ENCODE data around the gene SGCA. TPM values are rescaled to one million over a fixed set of nuclear protein-coding genes. Genes with fewer than 3 reads are reported as not detected.

Gene SGCA
- total and polyA plus RNA-seq, 10 of the 15 experiments (the other 5 are each of a cell fraction or from before 2014, with no cell fraction given): 0.13 to 2.2 (median 0.50) TPM; not detected in 2

GRCh38 chr17:50200457-50201275, 34.9 kb downstream of the SGCA start (continued):
- TF ChIP-seq DPF2 (IDR thresholded peaks at IDR 0.05) (peak; percentile 73), CBX5 (IDR thresholded peaks at IDR 0.05; ENCODE audit: low read depth) (no peak), YY1 (IDR thresholded peaks at IDR 0.05; ENCODE audit: low read depth, low read length) (peak; percentile 48; the same call in 1 of the 2 replicates), IRF5 (IDR thresholded peaks at IDR 0.05; ENCODE audit: borderline replicate concordance) (no peak), ATF7 (IDR thresholded peaks at IDR 0.05; ENCODE audit: low read depth) (peak; percentile 21; the same call in 1 of the 2 replicates), CTCF (IDR thresholded peaks at IDR 0.05 in 2 of 3, conservative IDR thresholded peaks at IDR 0.05 in 1 of 3; ENCODE audit: control insufficient read depth in 2 of 3, extremely low read depth in 1 of 3, insufficient read depth in 1 of 3, low read depth in 3 of 3, low read length in 3 of 3) (peak; percentile 70 to 99 (median 92)), NFYB (IDR thresholded peaks at IDR 0.05; ENCODE audit: insufficient read depth, low read depth, low read length) (no peak), POLR2A (IDR thresholded peaks at IDR 0.05; ENCODE audit: low read depth, low read length) (no peak), RELA (IDR thresholded peaks at IDR 0.05; ENCODE audit: borderline replicate concordance, partially characterized antibody) (no peak), MYB (IDR thresholded peaks at IDR 0.05; ENCODE audit: borderline replicate concordance, low read depth, low read length) (no peak), ATF2 (IDR thresholded peaks at IDR 0.05; ENCODE audit: low read length) (no peak), TARDBP (IDR thresholded peaks at IDR 0.05; ENCODE audit: borderline replicate concordance) (no peak), BRCA1 (IDR thresholded peaks at IDR 0.05; ENCODE audit: low read depth, low read length) (no peak), SREBF1 (IDR thresholded peaks at IDR 0.05; ENCODE audit: low read length) (no peak), SMC3 (IDR thresholded peaks at IDR 0.05; ENCODE audit: borderline replicate concordance, low read length) (peak; percentile 92), YBX1 (IDR thresholded peaks at IDR 0.05) (no peak), CREB1 (IDR thresholded peaks at IDR 0.05; ENCODE audit: low read depth) (peak; percentile 42; the same call in 1 of the 2 replicates), NKRF (conservative IDR thresholded peaks at IDR 0.05) (0 out of 2 replicates have a peak, but pooled peaks have one; percentile 22), RAD51 (IDR thresholded peaks at IDR 0.05) (no peak), WRNIP1 (IDR thresholded peaks at IDR 0.05; ENCODE audit: borderline replicate concordance, low read depth, low read length) (no peak), HDAC2 (IDR thresholded peaks at IDR 0.05) (no peak), ZZZ3 (IDR thresholded peaks at IDR 0.05; ENCODE audit: control insufficient read depth, insufficient read length, low read depth) (no peak), NFYA (IDR thresholded peaks at IDR 0.05; ENCODE audit: borderline replicate concordance, low read depth, low read length) (no peak)

All from GM12878 (cell line).